DMS153 treated with DMSO at 0.1 percent for 48 hours (cell line): Measurements from ENCODE around the gene DNAAF3.
A peak's percentile ranks its signal among the peaks of the same experiment; 100 is the strongest.
"Not testable (repeated sequence)": the region's sequence is repeated elsewhere in the genome, so short reads cannot be mapped to it uniquely, and the experiment has no call there.

Experiments used
- DNase-seq: peaks from one replicate; lab custom pipeline; 2025; ENCODE audit not compliant: unreplicated experiment; lab: John Stamatoyannopoulos, UW

DNAAF3 gene

GRCh38 chr19:55176076-55176475 is 9.7 kb upstream of the DNAAF3 start:
- DNase-seq: no peak

- no peak for DNase-seq
Measured at GRCh38 chr19:55175117-55175867, 8.9 kb upstream of the DNAAF3 start.

- no peak for DNase-seq
Measured at GRCh38 chr19:55174425-55175116, 8.2 kb upstream of the DNAAF3 start.

- DNase-seq: peak; percentile 68
Measured at GRCh38 chr19:55173714-55174409, 7.4 kb upstream of the DNAAF3 start.

GRCh38 chr19:55173186-55173713 is 6.8 kb upstream of the DNAAF3 start:
- no peak for DNase-seq

GRCh38 chr19:55172741-55173140 is 6.3 kb upstream of the DNAAF3 start:
- DNase-seq: no peak

- not testable (repeated sequence) for DNase-seq
Measured at GRCh38 chr19:55172318-55172717, 5.9 kb upstream of the DNAAF3 start.

GRCh38 chr19:55171440-55171839 is 5.0 kb upstream of the DNAAF3 start:
- no peak for DNase-seq

- DNase-seq: no peak
Measured at GRCh38 chr19:55169136-55169535, 2.7 kb upstream of the DNAAF3 start.

- peak; percentile 83 for DNase-seq
Measured at GRCh38 chr19:55165952-55166529, 372 bp downstream of the DNAAF3 start.

GRCh38 chr19:55161571-55162322 is 4.7 kb downstream of the DNAAF3 start:
- DNase-seq: no peak

GRCh38 chr19:55160986-55161365 is 5.4 kb downstream of the DNAAF3 start:
- DNase-seq: no peak

GRCh38 chr19:55160128-55160985 is 6.1 kb downstream of the DNAAF3 start:
- peak; percentile 97 for DNase-seq

GRCh38 chr19:55158848-55159749 is 7.3 kb downstream of the DNAAF3 start:
- DNase-seq: no peak

GRCh38 chr19:55158423-55158822 is 8.0 kb downstream of the DNAAF3 start:
- DNase-seq: no peak

GRCh38 chr19:55157064-55157908 is 9.1 kb downstream of the DNAAF3 start, which contains the start of gene TNNI3:
TSS of gene TNNI3 (minus strand) at chr19:55157732. CDS start at chr19:55157589, 143 bp downstream.
- no peak for DNase-seq

GRCh38 chr19:55156202-55157063 is 10.0 kb downstream of the DNAAF3 start:
- DNase-seq: peak; percentile 89
